ENCODE measurements around the gene ANTXR1. TPM values are rescaled to one million over a fixed set of nuclear protein-coding genes. Genes with fewer than 3 reads are reported as not detected.
"Not testable (repeated sequence)": the region's sequence is repeated elsewhere in the genome, so short reads cannot be mapped to it uniquely, and the experiment has no call there.

Gene ANTXR1
- total RNA-seq, 1 donor from 2014 or later, result 35.5 TPM

DNA sequence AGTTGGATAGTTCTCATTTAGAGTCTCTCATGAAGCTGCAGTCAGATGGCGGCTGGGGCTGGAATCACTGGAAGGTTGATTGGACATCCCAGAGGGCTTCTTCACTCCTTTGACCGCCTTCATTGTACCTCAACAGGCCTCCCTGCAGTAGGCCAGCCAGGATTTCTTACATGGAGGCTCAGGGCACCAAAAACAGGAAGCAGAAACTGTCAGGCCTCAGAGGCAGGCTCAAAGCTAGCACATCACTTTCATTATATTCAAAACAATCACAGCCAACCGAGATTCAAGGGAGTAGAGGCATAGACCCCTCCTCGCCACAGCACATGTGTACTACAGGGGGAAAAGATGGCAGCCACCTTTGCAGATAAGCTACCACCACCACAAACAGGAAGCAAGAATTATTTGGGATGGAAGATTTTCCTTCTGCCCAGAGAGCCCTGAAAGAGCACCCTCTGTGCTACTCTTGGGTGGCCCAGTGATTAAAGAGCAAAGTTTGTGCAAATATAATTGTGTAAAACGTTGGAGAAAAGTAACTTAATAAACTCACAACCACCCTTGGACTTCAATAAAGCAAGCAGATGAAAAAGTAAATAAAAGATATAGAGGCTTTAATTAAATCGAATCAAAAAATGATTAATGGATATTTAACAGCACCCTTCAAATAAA is 218.8 kb downstream of the ANTXR1 start:
- H3K27me3 ChIP-seq (ENCODE audit: control insufficient read depth, insufficient read depth, low read length), result no peaks in the 10 kb centered on the region
- no peak for DNase-seq (ENCODE audit: low read depth)
- no peaks in the 10 kb centered on the region for H3K36me3 ChIP-seq (ENCODE audit: control insufficient read depth, insufficient read depth, low read length)
- TF ChIP-seq, protein P1, sequence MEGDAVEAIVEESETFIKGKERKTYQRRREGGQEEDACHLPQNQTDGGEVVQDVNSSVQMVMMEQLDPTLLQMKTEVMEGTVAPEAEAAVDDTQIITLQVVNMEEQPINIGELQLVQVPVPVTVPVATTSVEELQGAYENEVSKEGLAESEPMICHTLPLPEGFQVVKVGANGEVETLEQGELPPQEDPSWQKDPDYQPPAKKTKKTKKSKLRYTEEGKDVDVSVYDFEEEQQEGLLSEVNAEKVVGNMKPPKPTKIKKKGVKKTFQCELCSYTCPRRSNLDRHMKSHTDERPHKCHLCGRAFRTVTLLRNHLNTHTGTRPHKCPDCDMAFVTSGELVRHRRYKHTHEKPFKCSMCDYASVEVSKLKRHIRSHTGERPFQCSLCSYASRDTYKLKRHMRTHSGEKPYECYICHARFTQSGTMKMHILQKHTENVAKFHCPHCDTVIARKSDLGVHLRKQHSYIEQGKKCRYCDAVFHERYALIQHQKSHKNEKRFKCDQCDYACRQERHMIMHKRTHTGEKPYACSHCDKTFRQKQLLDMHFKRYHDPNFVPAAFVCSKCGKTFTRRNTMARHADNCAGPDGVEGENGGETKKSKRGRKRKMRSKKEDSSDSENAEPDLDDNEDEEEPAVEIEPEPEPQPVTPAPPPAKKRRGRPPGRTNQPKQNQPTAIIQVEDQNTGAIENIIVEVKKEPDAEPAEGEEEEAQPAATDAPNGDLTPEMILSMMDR (IDR thresholded peaks at IDR 0.05; ENCODE audit: insufficient read depth, low read length, poor library complexity, severe bottlenecking), result no peak
- H3K4me3 ChIP-seq (ENCODE audit: low read depth, low read length), result no peak overlapping the region

DNA sequence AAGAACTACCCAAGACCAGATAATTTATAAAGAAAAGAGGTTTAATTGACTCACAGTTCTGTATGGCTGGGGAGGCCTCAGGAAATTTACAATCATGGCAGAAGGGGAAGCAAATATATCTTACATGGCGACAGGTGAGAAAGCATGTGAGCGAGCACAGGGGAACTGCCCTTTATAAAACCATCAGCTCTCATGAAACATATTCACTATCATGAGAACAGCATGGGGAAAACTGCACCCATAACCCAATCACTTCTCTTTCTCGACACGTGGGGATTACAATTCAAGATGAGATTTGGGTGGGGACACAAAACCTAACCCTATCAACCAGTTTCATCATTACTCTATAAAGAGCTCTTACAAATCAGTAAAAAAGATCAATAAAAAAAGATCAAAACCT is 222.9 kb downstream of the ANTXR1 start:
- not testable (repeated sequence) for H3K36me3 ChIP-seq (ENCODE audit: control insufficient read depth, insufficient read depth, low read length); H3K27me3 ChIP-seq (ENCODE audit: control insufficient read depth, insufficient read depth, low read length); DNase-seq (ENCODE audit: low read depth); H3K4me3 ChIP-seq (ENCODE audit: low read depth, low read length)

DNA sequence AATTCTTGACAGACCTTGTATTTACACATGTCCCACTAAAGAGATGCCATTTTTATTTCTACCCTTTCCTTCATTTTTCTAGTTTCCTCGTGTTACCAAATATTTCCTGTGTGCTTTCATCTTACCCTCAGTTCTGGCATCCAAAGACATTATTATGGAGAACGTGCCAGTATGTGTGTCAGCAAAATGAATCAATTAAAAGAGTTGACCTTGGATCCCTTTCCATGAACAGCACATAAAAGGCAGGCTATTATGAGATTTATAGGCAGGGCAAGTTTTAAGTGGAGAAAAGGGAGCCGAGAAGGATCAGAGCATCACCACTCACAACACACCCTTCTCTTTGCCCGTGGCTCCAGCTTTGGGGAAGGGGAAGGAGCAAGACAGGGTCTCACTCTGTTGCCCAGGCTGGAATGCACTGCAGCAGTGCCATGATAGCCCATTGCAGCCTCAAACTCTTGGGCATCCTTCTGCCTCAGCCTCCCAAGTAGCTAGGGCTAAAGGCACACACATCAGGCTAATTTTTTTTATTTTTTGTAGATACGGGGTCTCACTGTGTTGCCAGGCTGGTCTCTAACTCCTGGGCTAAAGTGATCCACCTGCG is 224.2 kb downstream of the ANTXR1 start:
- no peak overlapping the region for H3K4me3 ChIP-seq (ENCODE audit: low read depth, low read length)
- H3K36me3 ChIP-seq (ENCODE audit: control insufficient read depth, insufficient read depth, low read length), result no peaks in the 10 kb centered on the region
- no peaks in the 10 kb centered on the region for H3K27me3 ChIP-seq (ENCODE audit: control insufficient read depth, insufficient read depth, low read length)
- TF ChIP-seq, protein P1 (IDR thresholded peaks at IDR 0.05; ENCODE audit: insufficient read depth, low read length, poor library complexity, severe bottlenecking), result no peak
- no peak for DNase-seq (ENCODE audit: low read depth)

DNA sequence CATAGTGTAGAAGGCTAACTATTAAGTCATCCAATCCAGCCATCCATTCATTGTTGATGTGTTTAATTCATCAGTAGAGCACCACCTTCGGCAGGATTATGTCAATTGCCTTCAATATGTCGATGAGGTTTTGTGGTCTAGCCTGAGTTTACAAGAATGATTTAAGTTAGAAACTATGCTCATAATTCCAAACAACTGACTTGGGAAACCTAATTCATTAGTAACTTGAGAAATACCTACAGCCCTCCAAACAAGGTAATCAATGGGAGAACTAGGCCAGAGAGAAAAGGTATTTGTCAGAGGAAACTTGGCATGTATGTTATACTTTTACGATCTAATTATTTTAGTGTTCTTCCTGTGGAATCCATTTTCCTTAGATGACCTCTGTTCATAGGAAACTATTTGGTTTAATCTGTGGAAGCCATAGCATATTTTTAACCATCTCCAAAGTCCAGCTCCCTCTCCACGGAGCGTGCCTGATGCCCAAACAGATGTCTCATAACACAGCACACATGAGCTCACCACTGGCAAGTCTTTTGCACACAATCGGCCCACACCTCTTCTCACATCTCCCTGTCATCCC is 225.6 kb downstream of the ANTXR1 start:
- Histone ChIP-seq H3K4me3 (ENCODE audit: low read depth, low read length) (no peak overlapping the region), H3K36me3 (ENCODE audit: control insufficient read depth, insufficient read depth, low read length) (no peaks in the 10 kb centered on the region), H3K27me3 (ENCODE audit: control insufficient read depth, insufficient read depth, low read length) (no peaks in the 10 kb centered on the region)
- no peak for DNase-seq (ENCODE audit: low read depth)
- TF ChIP-seq, protein P1 (IDR thresholded peaks at IDR 0.05; ENCODE audit: insufficient read depth, low read length, poor library complexity, severe bottlenecking), result no peak

DNA sequence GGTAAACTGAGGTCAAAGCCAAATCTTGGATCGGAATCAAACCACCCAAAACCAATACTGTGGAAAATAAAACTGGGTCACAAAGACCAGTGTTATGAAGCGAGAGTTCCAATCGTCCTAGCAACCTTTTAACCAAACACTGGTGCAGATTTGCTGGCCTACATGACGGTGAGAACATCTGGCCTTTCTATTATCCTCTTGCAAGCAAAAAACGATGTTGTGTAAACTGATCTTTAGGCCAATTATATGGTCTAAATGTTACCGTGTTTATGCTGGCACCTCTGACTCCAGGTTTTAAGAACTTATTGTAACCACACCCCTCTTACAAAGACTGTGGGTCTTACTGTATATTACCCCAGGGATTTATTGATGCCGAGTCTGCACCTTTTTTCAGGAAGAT is 228.1 kb downstream of the ANTXR1 start:
- no peaks in the 10 kb centered on the region for H3K27me3 ChIP-seq (ENCODE audit: control insufficient read depth, insufficient read depth, low read length)
- H3K36me3 ChIP-seq (ENCODE audit: control insufficient read depth, insufficient read depth, low read length), result no peaks in the 10 kb centered on the region
- H3K4me3 ChIP-seq (ENCODE audit: low read depth, low read length), result no peak overlapping the region
- TF ChIP-seq, protein P1 (IDR thresholded peaks at IDR 0.05; ENCODE audit: insufficient read depth, low read length, poor library complexity, severe bottlenecking), result no peak
- no peak for DNase-seq (ENCODE audit: low read depth)

DNA sequence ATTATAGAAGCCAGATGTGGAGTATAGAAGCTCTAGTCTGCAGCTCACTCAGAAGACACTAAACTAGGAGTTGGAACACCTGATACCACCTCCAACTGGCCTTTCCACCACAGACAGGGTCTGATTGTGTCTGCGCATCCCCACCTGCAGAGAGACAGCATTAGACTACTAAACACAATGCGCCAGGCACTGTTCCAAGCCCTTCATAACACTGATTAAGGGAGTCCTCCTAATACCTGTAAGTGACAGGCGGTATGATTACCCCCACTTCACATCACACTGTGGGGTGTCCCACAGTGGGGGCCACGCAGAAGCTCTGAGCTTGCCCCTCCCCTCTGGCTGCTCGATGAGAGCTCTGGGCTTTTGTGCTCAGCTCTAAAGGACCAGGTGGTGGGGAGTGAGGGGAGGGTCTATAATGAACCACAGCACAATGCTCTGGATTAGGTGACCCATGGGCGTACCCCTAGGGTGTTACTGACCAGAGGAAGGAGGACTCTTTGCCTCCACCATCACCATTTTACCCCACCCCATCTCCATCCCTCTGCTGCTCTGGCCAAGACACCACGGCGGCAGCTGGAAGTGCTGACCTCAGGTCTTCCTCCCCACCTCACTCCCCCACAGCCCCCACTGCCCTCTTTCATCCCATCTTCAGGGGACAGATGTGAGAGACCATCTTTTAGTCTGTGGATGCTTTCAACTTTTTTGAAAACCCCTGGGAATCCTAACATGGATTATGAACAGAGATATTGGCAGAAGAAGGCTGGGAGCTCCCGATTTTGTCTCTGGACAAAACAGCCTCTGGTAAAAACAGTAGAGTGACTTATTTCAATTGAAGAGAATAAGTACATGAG is 228.9 kb downstream of the ANTXR1 start:
- DNase-seq (ENCODE audit: low read depth), result no peak
- TF ChIP-seq, protein P1 (IDR thresholded peaks at IDR 0.05; ENCODE audit: insufficient read depth, low read length, poor library complexity, severe bottlenecking), result no peak
- Histone ChIP-seq H3K36me3 (ENCODE audit: control insufficient read depth, insufficient read depth, low read length) (no peaks in the 10 kb centered on the region), H3K4me3 (ENCODE audit: low read depth, low read length) (no peak overlapping the region), H3K27me3 (ENCODE audit: control insufficient read depth, insufficient read depth, low read length) (no peaks in the 10 kb centered on the region)

Measured in kidney epithelial cell (primary cell).